Activated CD8-positive, alpha-beta memory T cell treated with anti-CD3 and anti-CD28 coated beads, Interleukin-2, amount 10 ng/mL, durations not matched to agents 7 days and 5 days (primary cell): ENCODE data around the gene KCNN3. TPM values are rescaled to one million over a fixed set of nuclear protein-coding genes. Genes with fewer than 3 reads are reported as not detected.

ENCODE experiments used
- ATAC-seq: fragments of 150-1000 bp; cut with Tn5 transposase; one replicate; pipeline ENCODE4 v1.10.0; 2021; ENCODE audit warnings: moderate library complexity
- CTCF ChIA-PET: fragments of 350-600 bp; sonication (Branson Sonifier 250); formaldehyde crosslinking; loops from one replicate; lab custom pipeline; 2021; ENCODE audit warnings: antibody characterized with exemption; lab: Charles Lee
- DNase-seq: peaks from one replicate; pipeline ENCODE4 v3.0.0-alpha.2; 2020
- H3K27ac Mint-ChIP-seq: one replicate; pipeline ENCODE4 v1.8.0; 2021; ENCODE audit warnings: mild to moderate bottlenecking, mixed read lengths
- H3K27me3 Mint-ChIP-seq: one replicate; pipeline ENCODE4 v1.8.0; 2021; ENCODE audit warnings: mixed read lengths
- H3K36me3 Mint-ChIP-seq: one replicate; pipeline ENCODE4 v1.8.0; 2021; ENCODE audit warnings: mild to moderate bottlenecking, mixed read lengths
- H3K4me1 Mint-ChIP-seq: one replicate; pipeline ENCODE4 v1.8.0; 2021; ENCODE audit warnings: mixed read lengths
- H3K4me3 Mint-ChIP-seq: one replicate; pipeline ENCODE4 v1.8.0; 2021; ENCODE audit warnings: mild to moderate bottlenecking, moderate library complexity, mixed read lengths
- H3K9me3 Mint-ChIP-seq: one replicate; pipeline ENCODE4 v1.8.0; 2022; ENCODE audit warnings: low read depth, mixed read lengths
- total RNA-seq, 2 experiments: library from RNA; stranded (reverse); gene quantifications; one replicate each; pipeline ENCODE4 v1.2.3, GENCODE V29; 2021

The KCNN3 gene
- total RNA-seq, 2 experiments from 2014 or later = 0.02 TPM; not detected in 1

- no peak for DNase-seq
- CTCF ChIA-PET = interaction anchor here (0.8 kb wide), 1 partner anchor 17 kb away, joined by 3 read pairs; no protein-coding TSS in a partner anchor
- Mint-ChIP-seq H3K4me3 (no peak overlapping the region), H3K36me3 (peaks cover 2% of the 10 kb centered on the region), H3K27me3 (peaks cover 70% of the 10 kb centered on the region), H3K9me3 (no peaks in the 10 kb centered on the region), H3K27ac (no peak overlapping the region), H3K4me1 (peaks cover 36% of the 10 kb centered on the region)
- no peak for ATAC-seq
Observed at GRCh38 chr1:154730986-154731489, 139.0 kb downstream of the KCNN3 start.

GRCh38 chr1:154730259-154730658 lies 139.8 kb downstream of the KCNN3 start:
- Mint-ChIP-seq H3K9me3 (no peaks in the 10 kb centered on the region), H3K27ac (no peak overlapping the region)

GRCh38 chr1:154729577-154729976 lies 140.5 kb downstream of the KCNN3 start:
- CTCF ChIA-PET = interaction anchor here (0.9 kb wide), 2 partner anchors 15 to 371 kb away, joined by 3 to 8 read pairs; no protein-coding TSS in a partner anchor
- H3K36me3 Mint-ChIP-seq = peaks cover 2% of the 10 kb centered on the region

More at GRCh38 chr1:154730259-154730658, 139.8 kb downstream of the KCNN3 start:
- DNase-seq (no peak), ATAC-seq (no peak)
- CTCF ChIA-PET = no interaction called here
- Mint-ChIP-seq H3K27me3 (peaks cover 71% of the 10 kb centered on the region), H3K4me3 (no peak overlapping the region), H3K4me1 (peaks cover 31% of the 10 kb centered on the region), H3K36me3 (peaks cover 2% of the 10 kb centered on the region)

GRCh38 chr1:154729031-154729442 lies 141.0 kb downstream of the KCNN3 start:
- DNase-seq = no peak
- peaks cover 31% of the 10 kb centered on the region for H3K4me1 Mint-ChIP-seq
- peaks cover 2% of the 10 kb centered on the region for H3K36me3 Mint-ChIP-seq
- no peak overlapping the region for H3K4me3 Mint-ChIP-seq
- ATAC-seq = no peak
- no peak overlapping the region for H3K27ac Mint-ChIP-seq
- CTCF ChIA-PET = interaction anchor here (0.9 kb wide), 2 partner anchors 16 to 371 kb away, joined by 3 to 8 read pairs; no protein-coding TSS in a partner anchor
- H3K27me3 Mint-ChIP-seq = peaks cover 68% of the 10 kb centered on the region
- no peaks in the 10 kb centered on the region for H3K9me3 Mint-ChIP-seq

More at GRCh38 chr1:154729577-154729976, 140.5 kb downstream of the KCNN3 start:
- Mint-ChIP-seq H3K9me3 (no peaks in the 10 kb centered on the region), H3K4me1 (peaks cover 31% of the 10 kb centered on the region), H3K27ac (no peak overlapping the region), H3K27me3 (peaks cover 66% of the 10 kb centered on the region), H3K4me3 (no peak overlapping the region)
- ATAC-seq (no peak), DNase-seq (no peak)

- H3K27me3 Mint-ChIP-seq = peaks cover 64% of the 10 kb centered on the region
- peaks cover 2% of the 10 kb centered on the region for H3K36me3 Mint-ChIP-seq
- H3K4me1 Mint-ChIP-seq = peaks cover 31% of the 10 kb centered on the region
- CTCF ChIA-PET = no interaction called here
- DNase-seq (no peak), ATAC-seq (no peak)
- no peaks in the 10 kb centered on the region for H3K9me3 Mint-ChIP-seq
- no peak overlapping the region for H3K4me3 Mint-ChIP-seq
- no peak overlapping the region for H3K27ac Mint-ChIP-seq
Observed at GRCh38 chr1:154726896-154727753, 143.0 kb downstream of the KCNN3 start.

- DNase-seq = no peak
- peak; percentile 83 for ATAC-seq
- peaks cover 31% of the 10 kb centered on the region for H3K4me1 Mint-ChIP-seq
- no peak overlapping the region for H3K27ac Mint-ChIP-seq
- H3K36me3 Mint-ChIP-seq = peaks cover 2% of the 10 kb centered on the region
- CTCF ChIA-PET = interaction anchor here (0.8 kb wide), 1 partner anchor 167 kb away, joined by 3 read pairs; no protein-coding TSS in a partner anchor
- no peak overlapping the region for H3K4me3 Mint-ChIP-seq
- H3K27me3 Mint-ChIP-seq = peaks cover 69% of the 10 kb centered on the region
- no peaks in the 10 kb centered on the region for H3K9me3 Mint-ChIP-seq
Observed at GRCh38 chr1:154726443-154726842, 143.6 kb downstream of the KCNN3 start.

- no peak for ATAC-seq
- CTCF ChIA-PET = interaction anchor here (0.8 kb wide), 1 partner anchor 166 kb away, joined by 3 read pairs; no protein-coding TSS in a partner anchor
Observed at GRCh38 chr1:154725865-154726264, 144.2 kb downstream of the KCNN3 start.

GRCh38 chr1:154720328-154721297 lies 149.5 kb downstream of the KCNN3 start:
- DNase-seq = no peak

More at GRCh38 chr1:154725865-154726264, 144.2 kb downstream of the KCNN3 start:
- Mint-ChIP-seq H3K4me3 (no peak overlapping the region), H3K4me1 (peaks cover 31% of the 10 kb centered on the region), H3K36me3 (peaks cover 2% of the 10 kb centered on the region), H3K27ac (no peak overlapping the region), H3K27me3 (peaks cover 65% of the 10 kb centered on the region), H3K9me3 (no peaks in the 10 kb centered on the region)
- no peak for DNase-seq

GRCh38 chr1:154719586-154720327 lies 150.3 kb downstream of the KCNN3 start:
- peaks cover 16% of the 10 kb centered on the region for H3K4me1 Mint-ChIP-seq
- ATAC-seq (no peak), DNase-seq (no peak)
- CTCF ChIA-PET = interaction anchor here (0.9 kb wide), 1 partner anchor 25 kb away, joined by 3 read pairs; no protein-coding TSS in a partner anchor
- peaks cover 25% of the 10 kb centered on the region for H3K27me3 Mint-ChIP-seq
- H3K4me3 Mint-ChIP-seq = no peak overlapping the region
- H3K36me3 Mint-ChIP-seq = no peaks in the 10 kb centered on the region
- no peaks in the 10 kb centered on the region for H3K9me3 Mint-ChIP-seq
- H3K27ac Mint-ChIP-seq = no peak overlapping the region

More at GRCh38 chr1:154720328-154721297, 149.5 kb downstream of the KCNN3 start:
- Mint-ChIP-seq H3K4me3 (no peak overlapping the region), H3K36me3 (no peaks in the 10 kb centered on the region), H3K9me3 (no peaks in the 10 kb centered on the region), H3K27me3 (peaks cover 25% of the 10 kb centered on the region), H3K4me1 (peaks cover 14% of the 10 kb centered on the region), H3K27ac (no peak overlapping the region)
- CTCF ChIA-PET = interaction anchor here (0.9 kb wide), 1 partner anchor 25 kb away, joined by 3 read pairs; no protein-coding TSS in a partner anchor
- no peak for ATAC-seq

GRCh38 chr1:154718566-154718965 lies 151.5 kb downstream of the KCNN3 start:
- DNase-seq (no peak), ATAC-seq (no peak)
- Mint-ChIP-seq H3K36me3 (no peaks in the 10 kb centered on the region), H3K27me3 (peaks cover 21% of the 10 kb centered on the region), H3K27ac (no peak overlapping the region), H3K9me3 (no peaks in the 10 kb centered on the region), H3K4me3 (no peak overlapping the region), H3K4me1 (peaks cover 16% of the 10 kb centered on the region)
- CTCF ChIA-PET = interaction anchor here (1.5 kb wide), 1 partner anchor 26 kb away, joined by 5 read pairs; no protein-coding TSS in a partner anchor

- Mint-ChIP-seq H3K4me1 (peaks cover 16% of the 10 kb centered on the region), H3K27ac (no peak overlapping the region), H3K4me3 (no peak overlapping the region), H3K36me3 (no peaks in the 10 kb centered on the region), H3K9me3 (no peaks in the 10 kb centered on the region), H3K27me3 (peaks cover 21% of the 10 kb centered on the region)
- DNase-seq = no peak
- ATAC-seq = no peak
- CTCF ChIA-PET = interaction anchor here (1.5 kb wide), 1 partner anchor 28 kb away, joined by 5 read pairs; no protein-coding TSS in a partner anchor
Observed at GRCh38 chr1:154717528-154717924, 152.6 kb downstream of the KCNN3 start.
